HFF-Myc (cell line): ENCODE data around the gene ELK3.

Experiments
- DNase-seq: peaks from one replicate; pipeline ENCODE4 v3.0.0-alpha.2; 2011; ENCODE audit warnings: low read depth; ENCODE audit errors: extremely low read depth
- H3K4me3 ChIP-seq: replicated peaks from 2 replicates; pipeline ENCODE4 v1.5.1; 2011; ENCODE audit warnings: low read depth, mild to moderate bottlenecking, control low read depth, low read length
- CTCF ChIP-seq: IDR thresholded peaks from 2 replicates; pipeline ENCODE4 v1.5.1; 2012; ENCODE audit warnings: mild to moderate bottlenecking, low read depth, low read length, control low read depth; ENCODE audit errors: missing control alignments

Gene ELK3

GRCh38 chr12:96242597-96242996 lies 48.4 kb downstream of the ELK3 start:
- no peak for TF ChIP-seq CTCF
- DNase-seq, result no peak
- no peak overlapping the region for H3K4me3 ChIP-seq

- TF ChIP-seq CTCF, result no peak
- no peak overlapping the region for H3K4me3 ChIP-seq
- DNase-seq, result no peak
These were observed 50.7 kb downstream of the ELK3 start for GRCh38 chr12:96244826-96245225.

- DNase-seq, result no peak
- no peak for TF ChIP-seq CTCF
- no peak overlapping the region for H3K4me3 ChIP-seq
These were observed 52.8 kb downstream of the ELK3 start for GRCh38 chr12:96246926-96247505.

GRCh38 chr12:96247563-96247962 lies 53.4 kb downstream of the ELK3 start:
- no peak for DNase-seq
- no peak overlapping the region for H3K4me3 ChIP-seq
- TF ChIP-seq CTCF, result no peak

GRCh38 chr12:96248136-96248931 lies 54.2 kb downstream of the ELK3 start:
- no peak for DNase-seq
- H3K4me3 ChIP-seq, result no peak overlapping the region
- no peak for TF ChIP-seq CTCF

- H3K4me3 ChIP-seq, result no peak overlapping the region
- no peak for DNase-seq
- no peak for TF ChIP-seq CTCF
These were observed 55.3 kb downstream of the ELK3 start for GRCh38 chr12:96249196-96250118.
